ENCODE data around the gene NAP1L4. TPM values are rescaled to one million over a fixed set of nuclear protein-coding genes. Genes with fewer than 3 reads are reported as not detected.

Gene NAP1L4
- total RNA-seq, 2 donors from 2014 or later: 62.8 to 83.7 TPM

DNA sequence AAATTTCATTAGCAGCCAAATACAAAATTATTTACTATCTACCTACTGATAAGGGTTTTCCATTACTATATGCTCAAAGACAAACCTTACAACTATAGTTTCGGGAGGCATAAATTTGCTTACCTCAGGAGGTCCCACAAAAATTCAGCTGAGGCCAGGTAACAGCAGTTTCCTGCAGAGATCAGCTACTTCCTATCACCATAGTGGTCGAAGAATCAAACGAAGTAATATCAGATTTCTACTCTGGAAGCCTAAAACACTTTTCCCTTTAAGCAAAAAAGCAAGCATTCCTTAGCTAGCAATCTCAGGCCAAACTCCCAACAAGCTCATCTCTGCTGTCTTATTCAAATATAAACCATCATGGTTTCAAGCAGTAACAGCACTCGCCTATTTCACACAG is 3.1 kb downstream of the NAP1L4 start:
- Histone ChIP-seq H3K27me3 (replicated peaks; ENCODE audit: insufficient read depth) (no peaks in the 10 kb centered on the region), H3K4me3 (peak overlapping the region; percentile 97), H3K27ac (no peak overlapping the region), H3K36me3 (no peaks in the 10 kb centered on the region), H3K4me1 (ENCODE audit: control insufficient read depth in 1 of 2, low read depth in 2 of 2) (peaks cover 27 to 44% of the 10 kb centered on the region in 2 donors), H3K9me3 (no peaks in the 10 kb centered on the region)
- DNase-seq (ENCODE audit: low spot score) (no peak), ATAC-seq (ENCODE audit: insufficient number of reproducible peaks, low FRiP score, low read depth) (no peak)
- TF ChIP-seq, protein P1, sequence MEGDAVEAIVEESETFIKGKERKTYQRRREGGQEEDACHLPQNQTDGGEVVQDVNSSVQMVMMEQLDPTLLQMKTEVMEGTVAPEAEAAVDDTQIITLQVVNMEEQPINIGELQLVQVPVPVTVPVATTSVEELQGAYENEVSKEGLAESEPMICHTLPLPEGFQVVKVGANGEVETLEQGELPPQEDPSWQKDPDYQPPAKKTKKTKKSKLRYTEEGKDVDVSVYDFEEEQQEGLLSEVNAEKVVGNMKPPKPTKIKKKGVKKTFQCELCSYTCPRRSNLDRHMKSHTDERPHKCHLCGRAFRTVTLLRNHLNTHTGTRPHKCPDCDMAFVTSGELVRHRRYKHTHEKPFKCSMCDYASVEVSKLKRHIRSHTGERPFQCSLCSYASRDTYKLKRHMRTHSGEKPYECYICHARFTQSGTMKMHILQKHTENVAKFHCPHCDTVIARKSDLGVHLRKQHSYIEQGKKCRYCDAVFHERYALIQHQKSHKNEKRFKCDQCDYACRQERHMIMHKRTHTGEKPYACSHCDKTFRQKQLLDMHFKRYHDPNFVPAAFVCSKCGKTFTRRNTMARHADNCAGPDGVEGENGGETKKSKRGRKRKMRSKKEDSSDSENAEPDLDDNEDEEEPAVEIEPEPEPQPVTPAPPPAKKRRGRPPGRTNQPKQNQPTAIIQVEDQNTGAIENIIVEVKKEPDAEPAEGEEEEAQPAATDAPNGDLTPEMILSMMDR (IDR thresholded peaks at IDR 0.05): no peak

DNA sequence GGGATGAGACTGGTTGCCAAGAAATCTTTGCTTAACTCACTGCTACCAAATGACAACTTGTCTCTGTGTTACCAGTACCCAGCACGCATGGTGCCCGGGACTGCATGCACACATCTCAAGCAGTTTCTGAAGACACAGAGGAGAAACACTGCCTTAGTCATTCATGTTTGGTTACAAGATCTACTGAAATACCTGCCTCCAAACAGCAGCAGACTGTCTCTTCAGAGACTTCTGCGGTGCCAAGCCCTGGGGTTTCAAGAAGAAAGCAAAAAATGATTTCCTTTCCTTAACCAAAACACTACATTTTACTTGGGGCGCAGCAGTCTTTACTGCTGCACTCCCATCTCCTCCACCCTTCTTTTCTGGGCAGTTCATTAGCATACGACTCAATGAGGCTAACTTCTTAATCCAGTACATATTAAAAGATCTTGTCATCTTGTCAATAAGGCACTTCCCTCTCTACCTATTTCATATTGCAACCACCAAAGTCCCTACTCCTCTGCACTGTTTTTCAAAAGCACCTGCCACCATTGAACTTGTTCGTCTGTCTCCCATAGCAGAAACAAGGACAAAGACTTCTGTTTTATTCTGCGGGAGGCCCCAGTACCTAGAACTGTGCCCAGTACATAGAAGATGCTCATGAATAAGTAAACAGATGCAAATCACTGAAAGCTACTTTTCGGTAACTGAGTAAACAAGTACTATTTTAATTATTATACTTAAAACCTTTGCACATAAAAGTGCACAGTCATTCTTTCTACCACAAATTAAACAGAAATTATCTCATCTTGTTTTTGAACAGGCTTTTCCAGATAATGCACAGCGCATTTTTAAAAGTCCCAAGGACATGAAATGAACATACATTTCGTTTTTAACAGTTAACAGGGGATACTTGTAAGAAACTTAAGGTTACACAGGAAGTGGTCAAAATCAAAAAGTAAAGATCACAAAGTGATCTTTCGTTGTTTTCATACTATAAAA is 4.0 kb downstream of the NAP1L4 start:
- Histone ChIP-seq H3K4me1 (ENCODE audit: control insufficient read depth in 1 of 2, low read depth in 2 of 2) (peaks cover 27 to 44% of the 10 kb centered on the region in 2 donors), H3K27ac (no peak overlapping the region), H3K9me3 (no peaks in the 10 kb centered on the region), H3K27me3 (replicated peaks; ENCODE audit: insufficient read depth) (no peaks in the 10 kb centered on the region), H3K36me3 (no peaks in the 10 kb centered on the region), H3K4me3 (peak overlapping the region; percentile 97)
- TF ChIP-seq, protein P1 (IDR thresholded peaks at IDR 0.05): no peak
- DNase-seq (ENCODE audit: low spot score) (no peak), ATAC-seq (ENCODE audit: insufficient number of reproducible peaks, low FRiP score, low read depth) (no peak)

DNA sequence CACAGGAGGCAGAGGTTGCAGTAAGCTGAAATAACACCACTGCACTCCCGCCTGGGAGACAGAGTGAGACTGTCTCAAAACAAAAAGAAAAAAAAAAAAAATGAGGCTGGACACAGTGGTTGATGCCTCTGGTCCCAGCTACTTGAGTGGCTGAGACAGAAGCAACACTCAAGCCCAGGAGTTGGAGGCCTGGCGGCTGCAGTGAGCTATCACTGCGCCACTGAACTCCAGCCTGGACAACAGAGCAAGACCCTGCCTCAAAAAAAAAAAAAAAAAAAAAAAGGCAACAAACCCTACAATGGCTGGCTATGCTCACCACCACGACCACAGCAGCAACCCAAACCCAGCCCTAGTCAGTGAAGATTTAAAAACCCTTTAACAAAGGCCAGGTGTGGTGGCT is 8.2 kb downstream of the NAP1L4 start:
- Histone ChIP-seq H3K27ac (no peak overlapping the region), H3K27me3 (replicated peaks; ENCODE audit: insufficient read depth) (no peaks in the 10 kb centered on the region), H3K36me3 (no peaks in the 10 kb centered on the region), H3K9me3 (no peaks in the 10 kb centered on the region), H3K4me1 (ENCODE audit: control insufficient read depth in 1 of 2, low read depth in 2 of 2) (peaks cover 5 to 28% of the 10 kb centered on the region in 2 donors), H3K4me3 (no peak overlapping the region)
- DNase-seq (ENCODE audit: low spot score) (no peak), ATAC-seq (ENCODE audit: insufficient number of reproducible peaks, low FRiP score, low read depth) (no peak)
- TF ChIP-seq, protein P1 (IDR thresholded peaks at IDR 0.05): no peak

DNA sequence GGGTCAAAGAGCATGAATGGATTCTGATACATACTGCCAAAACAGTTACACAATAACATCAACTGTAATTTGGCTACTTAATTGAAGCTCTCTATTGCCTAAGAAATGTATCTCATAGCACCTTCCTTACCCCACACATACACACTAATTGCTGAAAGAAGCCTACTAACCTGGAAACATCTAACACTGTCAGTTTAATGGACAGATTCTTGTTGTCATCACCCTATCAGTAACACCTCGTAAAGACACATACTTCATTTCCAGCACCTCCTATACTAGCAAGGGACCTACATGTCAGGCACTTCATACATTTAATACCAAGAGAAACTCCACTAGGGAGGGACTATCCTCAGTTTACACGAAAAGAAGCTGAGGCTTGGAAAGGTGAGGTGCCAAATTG is 9.9 kb downstream of the NAP1L4 start:
- no peaks in the 10 kb centered on the region for H3K9me3 ChIP-seq
- peaks cover 2 to 11% of the 10 kb centered on the region in 2 donors for H3K4me1 ChIP-seq (ENCODE audit: control insufficient read depth in 1 of 2, low read depth in 2 of 2)
- H3K4me3 ChIP-seq: no peak overlapping the region
- DNase-seq (ENCODE audit: low spot score): no peak
- no peaks in the 10 kb centered on the region for H3K27me3 ChIP-seq (replicated peaks; ENCODE audit: insufficient read depth)
- peaks cover 7% of the 10 kb centered on the region for H3K36me3 ChIP-seq
- no peak for ATAC-seq (ENCODE audit: insufficient number of reproducible peaks, low FRiP score, low read depth)
- TF ChIP-seq, protein P1 (IDR thresholded peaks at IDR 0.05): no peak
- H3K27ac ChIP-seq: no peak overlapping the region

DNA sequence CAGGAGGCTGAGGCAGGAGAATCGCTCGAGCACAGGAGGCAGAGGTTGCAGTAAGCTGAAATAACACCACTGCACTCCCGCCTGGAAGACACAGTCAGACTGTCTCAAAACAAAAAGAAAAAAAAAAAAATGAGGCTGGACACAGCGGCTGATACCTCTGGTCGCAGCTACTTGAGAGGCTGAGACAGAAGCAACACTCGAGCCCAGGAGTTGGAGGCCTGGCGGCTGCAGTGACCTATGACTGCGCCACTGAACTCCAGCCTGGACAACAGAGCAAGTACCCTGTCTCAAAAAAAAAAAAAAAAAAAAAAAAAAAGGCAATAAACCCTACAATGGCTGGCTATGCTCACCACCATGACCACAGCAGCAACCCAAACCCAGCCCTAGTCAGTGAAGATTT is 11.0 kb downstream of the NAP1L4 start:
- H3K4me3 ChIP-seq: no peak overlapping the region
- H3K36me3 ChIP-seq: peaks cover 9% of the 10 kb centered on the region
- no peak overlapping the region for H3K27ac ChIP-seq
- peaks cover 2 to 11% of the 10 kb centered on the region in 2 donors for H3K4me1 ChIP-seq (ENCODE audit: control insufficient read depth in 1 of 2, low read depth in 2 of 2)
- no peak for DNase-seq (ENCODE audit: low spot score)
- ATAC-seq (ENCODE audit: insufficient number of reproducible peaks, low FRiP score, low read depth): no peak
- H3K9me3 ChIP-seq: no peaks in the 10 kb centered on the region
- no peaks in the 10 kb centered on the region for H3K27me3 ChIP-seq (replicated peaks; ENCODE audit: insufficient read depth)
- TF ChIP-seq, protein P1 (IDR thresholded peaks at IDR 0.05): no peak
